Transverse colon (tissue), 4 donors: Measurements from ENCODE around the gene LY6G6C. TPM values are rescaled to one million over a fixed set of nuclear protein-coding genes. Genes with fewer than 3 reads are reported as not detected.
A peak's percentile ranks its signal among the peaks of the same experiment; 100 is the strongest.

Experiments used
- DNase-seq: peaks from one replicate; pipeline ENCODE4 v3.0.0-alpha.2; 2019
- H3K27ac ChIP-seq, 4 donors: fragments of 200-600 bp; sonication (generic); 2 replicates each; pipeline ENCODE4 v1.5.1; 2016 to 2018; ENCODE audit warnings: inconsistent platforms in 4 of 4
- H3K27me3 ChIP-seq: fragments of 200-600 bp; sonication (generic); 2 replicates; pipeline ENCODE4 v1.5.1; 2017; ENCODE audit warnings: inconsistent platforms
- H3K36me3 ChIP-seq, 4 donors: fragments of 200-600 bp; sonication (generic); 2 replicates each; pipeline ENCODE4 v1.5.1; 2017 to 2019; ENCODE audit warnings: inconsistent platforms in 4 of 4
- H3K4me1 ChIP-seq, 4 donors: fragments of 200-600 bp; sonication (generic); 2 replicates each; pipeline ENCODE4 v1.5.1; 2017 to 2020; ENCODE audit warnings: inconsistent platforms in 4 of 4
- H3K4me3 ChIP-seq, 4 donors: fragments of 200-600 bp; sonication (generic); 1 replicate in 1 of 4; 2 replicates in 3 of 4; pipeline versions ENCODE4 v1.5.1 to v1.6.1; 2017 to 2019; ENCODE audit warnings: inconsistent platforms in 4 of 4
- H3K9me3 ChIP-seq, 2 donors: fragments of 200-600 bp; sonication (generic); 2 replicates each; pipeline ENCODE4 v1.5.1; 2017 to 2019; ENCODE audit warnings: inconsistent platforms in 2 of 2
- EP300 ChIP-seq: sonication (generic); formaldehyde crosslinking; IDR thresholded peaks from one replicate; pipeline ENCODE4 v1.6.1; 2017; ENCODE audit warnings: antibody characterized with exemption, low read depth
- POLR2A ChIP-seq: fragments of 450-650 bp; IDR thresholded peaks from one replicate; pipeline ENCODE4 v1.6.1; 2016; ENCODE audit warnings: antibody characterized with exemption, mild to moderate bottlenecking, moderate library complexity
- POLR2AphosphoS5 ChIP-seq, 3 donors: sonication (generic); formaldehyde crosslinking; IDR thresholded peaks; one replicate each; pipeline ENCODE4 v1.6.1; 2016; ENCODE audit warnings: antibody characterized with exemption in 3 of 3
- WGBS, 2 donors: methylation state at CpG; one replicate each; pipeline ENCODE4 v1.1.5; 2018; ENCODE audit warnings: low coverage in 1 of 2; 5-methylcytosine and 5-hydroxymethylcytosine counted together
- in situ Hi-C, 4 donors: fragments of 200-750 bp; cut with MboI; loops; one replicate each; pipeline versions ENCODE4 v1.15.0 to v1.15.1; 2017; ENCODE audit warnings: low sequenced_read_pairs in 3 of 4, low pct_ligation_motif_present in 1 of 4, low pct_unique_long_range_greater_than_20kb in 1 of 4
- intact Hi-C: fragments of 100-400 bp; cut with DNase I; formaldehyde crosslinking; loops from one replicate; pipeline ENCODE4 v1.15.1; 2023; ENCODE audit warnings: low total_unique reads
- total RNA-seq, 4 donors: library from RNA; depleted of rRNA; stranded (reverse); fragments of >200 nt; gene quantifications; one replicate each; pipeline ENCODE4 v1.1.0, GENCODE V29; 2016
- TF ChIP-seq, protein P1 (sequence below), 5 experiments: fragments of 200-600 bp in 3 of 5; fragments of 450-650 bp in 2 of 5; sonication (generic) in 3 of 5; IDR thresholded peaks; 1 replicate in 2 of 5; 2 replicates in 3 of 5; pipeline ENCODE4 v1.5.1; 2016 to 2017; ENCODE audit warnings: antibody characterized with exemption in 5 of 5, inconsistent platforms in 3 of 5, mild to moderate bottlenecking in 2 of 5, moderate library complexity in 1 of 5

The LY6G6C gene
- total RNA-seq, 4 donors from 2014 or later: not detected

DNA sequence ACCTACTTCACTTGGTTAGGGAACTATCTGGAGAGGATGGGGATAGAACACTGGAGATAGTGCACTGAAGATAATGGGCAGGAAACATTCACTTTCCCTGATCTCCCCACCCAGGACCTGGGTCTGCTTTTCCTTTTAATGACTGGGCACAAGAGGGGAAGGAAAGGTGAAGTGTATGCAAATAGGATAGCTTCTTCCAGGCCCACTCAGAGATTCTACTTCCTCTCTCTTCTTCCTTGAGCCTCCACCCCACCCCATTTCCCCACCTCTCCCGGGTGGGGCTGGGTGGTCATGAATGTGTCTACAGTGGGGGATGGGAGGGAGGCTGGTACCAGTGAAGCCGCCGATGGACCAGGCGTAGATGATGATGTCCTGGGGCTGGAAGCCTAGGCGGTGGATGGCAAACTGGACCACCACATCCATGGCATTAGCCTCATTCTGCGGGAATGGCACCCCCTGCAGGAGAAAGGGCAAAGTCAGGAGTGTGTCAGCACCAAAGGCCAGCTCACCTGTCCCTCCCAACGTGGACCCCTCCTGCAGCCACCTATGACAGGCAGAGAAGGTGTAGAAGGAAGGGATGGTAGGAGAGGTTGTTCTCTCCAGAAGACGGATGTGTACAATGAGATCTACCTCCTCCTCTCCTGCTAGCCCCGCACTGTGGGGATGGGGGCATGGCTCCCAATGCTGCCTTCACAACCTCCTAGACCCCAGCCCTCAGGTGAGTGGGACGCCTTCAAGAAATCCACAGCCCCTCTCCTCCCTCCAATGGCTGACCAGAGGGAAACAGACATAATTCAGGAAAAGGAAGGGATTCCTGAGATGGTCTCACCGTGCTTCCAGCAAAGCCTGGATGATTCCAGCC lies 32.1 kb downstream of the LY6G6C start:
- peak overlapping the region in 3 of 4 donors; percentile 8 to 48 (median 43) for H3K27ac ChIP-seq
- no peaks in the 10 kb centered on the region for H3K9me3 ChIP-seq
- TF ChIP-seq POLR2AphosphoS5 (IDR thresholded peaks at IDR 0.05): no peak
- TF ChIP-seq, protein P1, sequence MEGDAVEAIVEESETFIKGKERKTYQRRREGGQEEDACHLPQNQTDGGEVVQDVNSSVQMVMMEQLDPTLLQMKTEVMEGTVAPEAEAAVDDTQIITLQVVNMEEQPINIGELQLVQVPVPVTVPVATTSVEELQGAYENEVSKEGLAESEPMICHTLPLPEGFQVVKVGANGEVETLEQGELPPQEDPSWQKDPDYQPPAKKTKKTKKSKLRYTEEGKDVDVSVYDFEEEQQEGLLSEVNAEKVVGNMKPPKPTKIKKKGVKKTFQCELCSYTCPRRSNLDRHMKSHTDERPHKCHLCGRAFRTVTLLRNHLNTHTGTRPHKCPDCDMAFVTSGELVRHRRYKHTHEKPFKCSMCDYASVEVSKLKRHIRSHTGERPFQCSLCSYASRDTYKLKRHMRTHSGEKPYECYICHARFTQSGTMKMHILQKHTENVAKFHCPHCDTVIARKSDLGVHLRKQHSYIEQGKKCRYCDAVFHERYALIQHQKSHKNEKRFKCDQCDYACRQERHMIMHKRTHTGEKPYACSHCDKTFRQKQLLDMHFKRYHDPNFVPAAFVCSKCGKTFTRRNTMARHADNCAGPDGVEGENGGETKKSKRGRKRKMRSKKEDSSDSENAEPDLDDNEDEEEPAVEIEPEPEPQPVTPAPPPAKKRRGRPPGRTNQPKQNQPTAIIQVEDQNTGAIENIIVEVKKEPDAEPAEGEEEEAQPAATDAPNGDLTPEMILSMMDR (IDR thresholded peaks at IDR 0.05): peak in 4 of 5 experiments; percentile 11 to 32 (median 22)
- no peak for TF ChIP-seq POLR2A
- no peak for TF ChIP-seq EP300
- no peaks in the 10 kb centered on the region for H3K4me1 ChIP-seq
- H3K27me3 ChIP-seq: no peaks in the 10 kb centered on the region
- in situ Hi-C loops (loop anchor here in 2 of 4 donors (5.0 to 10.0 kb wide), 2 partner anchors 75 to 78 kb away; partner anchors contain the start of gene SAPCD1 (in 1 of the 2)), intact Hi-C loops (loop anchor here (10.0 kb wide), 1 partner anchor 145 kb away; no protein-coding TSS in a partner anchor)
- H3K4me3 ChIP-seq: no peak overlapping the region
- DNase-seq: no peak
- WGBS, 2 donors: 81% methylated on average over 11 of the region's 11 CpGs; no CpG with 5 or more reads in 1 of the 2 donors
- peaks cover 0 to 39% (median 21%) of the 10 kb centered on the region in 4 donors for H3K36me3 ChIP-seq

DNA sequence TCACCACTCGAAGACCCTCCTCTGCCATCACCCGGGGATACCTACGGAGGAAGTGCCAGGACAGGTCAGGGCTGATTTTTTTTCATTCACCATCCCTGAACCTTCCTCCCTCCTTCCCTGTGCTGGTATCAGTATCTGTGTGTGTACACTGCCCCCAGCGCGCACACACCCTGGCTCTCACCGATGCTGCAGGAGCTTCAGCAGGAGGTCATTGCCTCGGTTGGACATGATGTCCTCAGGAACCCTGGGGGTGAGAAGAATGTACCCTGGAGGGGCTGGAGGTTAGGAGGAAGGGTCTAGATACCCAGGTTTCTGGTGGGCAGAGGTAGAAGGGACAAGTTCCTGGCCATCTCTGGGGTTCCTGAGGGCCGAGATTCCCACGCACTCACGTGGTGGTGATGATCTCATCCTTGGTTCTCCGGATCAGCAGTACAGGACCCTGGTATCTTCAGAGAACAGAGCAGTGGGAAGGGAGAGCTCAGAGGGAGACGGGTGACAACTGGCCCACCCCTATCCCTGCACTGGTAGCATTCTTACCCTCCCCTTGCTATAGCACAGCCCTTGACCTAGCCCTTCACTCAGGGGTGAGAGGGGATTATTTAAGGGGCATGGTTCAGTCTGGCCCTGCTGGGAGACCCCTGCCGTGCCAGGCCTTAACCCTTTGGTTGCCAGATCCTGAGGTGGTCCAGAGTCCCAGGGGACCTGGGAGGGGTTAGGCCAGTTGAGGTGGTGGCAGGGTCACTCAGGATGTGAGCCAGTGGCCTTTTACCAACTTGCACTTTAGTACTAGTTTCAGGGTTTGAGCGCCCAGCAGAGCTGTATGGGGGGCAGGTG lies 33.5 kb downstream of the LY6G6C start:
- WGBS, 2 donors: 79 to 88% methylated on average over 2 to 14 of the region's 14 CpGs
- H3K27me3 ChIP-seq: no peaks in the 10 kb centered on the region
- H3K9me3 ChIP-seq: no peaks in the 10 kb centered on the region
- no peak overlapping the region for H3K27ac ChIP-seq
- in situ Hi-C loops: loop anchor here in 2 of 4 donors (5.0 to 10.0 kb wide), 2 partner anchors 77 to 79 kb away; partner anchors contain the start of gene SAPCD1 (in 1 of the 2)
- no peak for DNase-seq
- H3K4me3 ChIP-seq: no peak overlapping the region
- no peak for TF ChIP-seq EP300
- TF ChIP-seq POLR2A: no peak
- no peak for TF ChIP-seq POLR2AphosphoS5 (IDR thresholded peaks at IDR 0.05)
- TF ChIP-seq, protein P1 (IDR thresholded peaks at IDR 0.05): no peak
- H3K36me3 ChIP-seq: peaks cover 0 to 39% (median 18%) of the 10 kb centered on the region in 4 donors
- peaks cover 0 to 4% (median 0%) of the 10 kb centered on the region in 4 donors for H3K4me1 ChIP-seq
- intact Hi-C loops: loop anchor here (10.0 kb wide), 1 partner anchor 147 kb away; no protein-coding TSS in a partner anchor

DNA sequence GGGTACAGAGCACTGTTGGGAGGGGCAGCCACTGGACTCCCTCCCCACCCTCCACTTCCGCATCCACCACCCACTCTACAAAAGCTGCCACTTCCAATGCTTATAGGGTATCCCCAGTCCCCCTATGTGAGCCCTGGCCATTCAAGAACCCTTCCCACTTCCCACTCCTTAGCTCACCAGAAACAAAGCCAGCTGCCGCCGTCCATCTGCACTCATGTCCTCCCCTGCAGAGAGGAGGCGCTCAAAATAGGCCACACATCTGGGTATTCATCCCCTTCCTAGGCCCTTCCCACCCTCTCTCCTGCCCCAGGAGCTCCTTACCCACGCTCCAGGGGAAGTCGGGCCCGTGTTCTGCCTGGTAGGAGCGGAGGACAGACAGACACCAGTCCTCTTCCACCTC lies 34.2 kb downstream of the LY6G6C start:
- intact Hi-C loops (loop anchor here (10.0 kb wide), 1 partner anchor 147 kb away; no protein-coding TSS in a partner anchor), in situ Hi-C loops (loop anchor here in 2 of 4 donors (5.0 to 10.0 kb wide), 2 partner anchors 77 to 80 kb away; partner anchors contain the start of gene SAPCD1 (in 1 of the 2))
- TF ChIP-seq POLR2AphosphoS5 (IDR thresholded peaks at IDR 0.05) (no peak), EP300 (no peak), POLR2A (no peak)
- TF ChIP-seq, protein P1 (IDR thresholded peaks at IDR 0.05): no peak
- H3K9me3 ChIP-seq: no peaks in the 10 kb centered on the region
- H3K27me3 ChIP-seq: no peaks in the 10 kb centered on the region
- H3K27ac ChIP-seq: no peak overlapping the region
- peaks cover 0 to 6% (median 0%) of the 10 kb centered on the region in 4 donors for H3K4me1 ChIP-seq
- no peak for DNase-seq
- 87 to 89% methylated on average over 7 to 8 of the region's 8 CpGs for WGBS, 2 donors
- no peak overlapping the region for H3K4me3 ChIP-seq
- H3K36me3 ChIP-seq: peaks cover 0 to 34% (median 16%) of the 10 kb centered on the region in 4 donors
